HepG2 (cell line): ENCODE measurements around the gene ASPHD1. TPM values are rescaled to one million over a fixed set of nuclear protein-coding genes. Genes with fewer than 3 reads are reported as not detected.

Source experiments
- AFF4 ChIP-seq: sonication (generic); formaldehyde crosslinking; IDR thresholded peaks from 2 replicates; pipeline ENCODE4 v1.4.0; 2020; ENCODE audit warnings: missing genetic modification reagents
- ATF3 ChIP-seq: sonication (generic); formaldehyde crosslinking; IDR thresholded peaks from 2 replicates; pipeline ENCODE4 v1.4.0; 2020; ENCODE audit warnings: missing genetic modification reagents
- CEBPB ChIP-seq: IDR thresholded peaks from 2 replicates; pipeline ENCODE4 v1.6.1; 2011; ENCODE audit warnings: low read depth, low read length, improper control_type of control experiment, borderline replicate concordance
- CREM ChIP-seq, 2 experiments: sonication (generic) in 1 of 2; formaldehyde crosslinking in 1 of 2; IDR thresholded peaks; 2 replicates each; pipeline versions ENCODE4 v1.4.0 to v1.6.1; 2016 to 2020; ENCODE audit warnings: antibody characterized with exemption in 1 of 2, mild to moderate bottlenecking in 1 of 2, missing genetic modification reagents in 1 of 2
- ELF1 ChIP-seq: sonication (generic); formaldehyde crosslinking; IDR thresholded peaks from 2 replicates; pipeline ENCODE4 v1.4.0; 2020; ENCODE audit warnings: missing genetic modification reagents
- ETV5 ChIP-seq: IDR thresholded peaks from 2 replicates; pipeline ENCODE4 v1.6.1; 2018; ENCODE audit warnings: missing biosample characterization, missing genetic modification reagents, inconsistent platforms, borderline replicate concordance
- GATAD1 ChIP-seq: IDR thresholded peaks from 2 replicates; pipeline ENCODE4 v1.6.1; 2016; ENCODE audit warnings: missing genetic modification reagents, missing compliant biosample characterization
- GATAD2A ChIP-seq: IDR thresholded peaks from 2 replicates; pipeline ENCODE4 v1.6.1; 2016
- HIVEP1 ChIP-seq: sonication (generic); formaldehyde crosslinking; IDR thresholded peaks from 2 replicates; pipeline ENCODE4 v1.4.0; 2020; ENCODE audit warnings: mild to moderate bottlenecking, missing genetic modification reagents
- HOXA3 ChIP-seq: sonication (generic); formaldehyde crosslinking; IDR thresholded peaks from 2 replicates; pipeline ENCODE4 v1.5.0; 2020; ENCODE audit warnings: missing genetic modification reagents
- IRF9 ChIP-seq: sonication (generic); formaldehyde crosslinking; IDR thresholded peaks from 2 replicates; pipeline ENCODE4 v1.8.0; 2022; ENCODE audit warnings: missing genetic modification reagents, mild to moderate bottlenecking, borderline replicate concordance
- KAT8 ChIP-seq: IDR thresholded peaks from 2 replicates; pipeline ENCODE4 v1.6.1; 2016; ENCODE audit warnings: missing genetic modification reagents, missing compliant biosample characterization
- KLF12 ChIP-seq: sonication (generic); formaldehyde crosslinking; IDR thresholded peaks from 2 replicates; pipeline ENCODE4 v1.4.0; 2020; ENCODE audit warnings: missing genetic modification reagents, borderline replicate concordance
- LCORL ChIP-seq, 2 experiments: fragments of 450-650 bp in 1 of 2; sonication (generic) in 1 of 2; formaldehyde crosslinking in 1 of 2; IDR thresholded peaks; 2 replicates each; pipeline versions ENCODE4 v1.5.0 to v1.6.1; 2017 to 2020; ENCODE audit warnings: antibody characterized with exemption in 1 of 2, missing genetic modification reagents in 1 of 2
- MAZ ChIP-seq, 2 experiments: sonication (generic) in 1 of 2; formaldehyde crosslinking in 1 of 2; IDR thresholded peaks; 2 replicates each; pipeline versions ENCODE4 v1.5.0 to v1.6.1; 2012 to 2020; ENCODE audit warnings: low read depth in 2 of 2, mild to moderate bottlenecking in 2 of 2, borderline replicate concordance in 1 of 2, improper control_type of control experiment in 1 of 2, low read length in 1 of 2, missing genetic modification reagents in 1 of 2, moderate library complexity in 1 of 2
- NCOA5 ChIP-seq: sonication (generic); formaldehyde crosslinking; IDR thresholded peaks from 2 replicates; pipeline ENCODE4 v1.4.0; 2020; ENCODE audit warnings: missing genetic modification reagents
- NFKBIZ ChIP-seq: IDR thresholded peaks from 2 replicates; pipeline ENCODE4 v1.6.1; 2018; ENCODE audit warnings: missing genetic modification reagents, missing compliant biosample characterization
- NKX3-1 ChIP-seq: sonication (generic); formaldehyde crosslinking; IDR thresholded peaks from 2 replicates; pipeline ENCODE4 v1.5.0; 2020; ENCODE audit warnings: missing genetic modification reagents
- PAWR ChIP-seq: sonication (generic); formaldehyde crosslinking; IDR thresholded peaks from 2 replicates; pipeline ENCODE4 v1.4.0; 2020; ENCODE audit warnings: missing genetic modification reagents, mild to moderate bottlenecking, borderline replicate concordance
- SUZ12 ChIP-seq: fragments of 150-350 bp; IDR thresholded peaks from 2 replicates; pipeline ENCODE4 v1.6.1; 2014; ENCODE audit warnings: low read depth, low read length
- TBX2 ChIP-seq: sonication (generic); formaldehyde crosslinking; IDR thresholded peaks from 2 replicates; pipeline ENCODE4 v1.5.0; 2020; ENCODE audit warnings: missing genetic modification reagents, mild to moderate bottlenecking, borderline replicate concordance
- ZFAT ChIP-seq: sonication (generic); formaldehyde crosslinking; conservative IDR thresholded peaks from 2 replicates; pipeline ENCODE4 v1.8.1; 2023; ENCODE audit warnings: missing genetic modification reagents, inconsistent platforms
- ZNF781 ChIP-seq: sonication (generic); formaldehyde crosslinking; IDR thresholded peaks from 2 replicates; pipeline ENCODE4 v1.5.1; 2020; ENCODE audit warnings: borderline replicate concordance, mild to moderate bottlenecking, missing genetic modification reagents; ENCODE audit errors: not compliant biosample characterization
- ZSCAN12 ChIP-seq: sonication (generic); formaldehyde crosslinking; IDR thresholded peaks from 2 replicates; pipeline ENCODE4 v1.9.0; 2021; ENCODE audit warnings: mild to moderate bottlenecking, missing genetic modification reagents
- polyA plus RNA-seq, 8 experiments: library from polyadenylated mRNA; depleted of rRNA in 3 of 8; stranded (reverse) in 7 of 8; unstranded in 1 of 8; fragments of >200 nt; fragmentation: Illumina TruSeq in 4 of 8; extraction: Trizol in 4 of 8; gene quantifications; 2 replicates each; pipeline versions ENCODE4 v1.2.1 to v1.2.3, GENCODE V29; 2011 to 2016; ENCODE audit warnings: low read depth in 4 of 8, missing spikeins in 1 of 8, mixed read lengths in 1 of 8; ENCODE audit not compliant: insufficient read depth in 1 of 8
- total RNA-seq, 5 experiments: library from RNA; depleted of rRNA; stranded (reverse); fragments of >200 nt; fragmentation: Illumina TruSeq; extraction: Trizol; gene quantifications; 2 replicates each; pipeline ENCODE4 v1.2.3, GENCODE V29; 2016; ENCODE audit warnings: low read depth in 1 of 5

The ASPHD1 gene
- total and polyA plus RNA-seq, 2 of the 13 experiments (the other 11 are each of a cell fraction or from before 2014, with no cell fraction given): 13.1 to 19.7 TPM

GRCh38 chr16:29862884-29863668, 37.2 kb upstream of the ASPHD1 start, which contains the start of gene CDIPT (continued):
- no peak for TF ChIP-seq ZSCAN12 (CRISPR knock-in tag)
- no peak for TF ChIP-seq NFKBIZ (CRISPR knock-in tag)
- TF ChIP-seq AFF4 (CRISPR knock-in tag): 0 out of 2 replicates have a peak, but pooled peaks have one; percentile 48
- TF ChIP-seq LCORL (IDR thresholded peaks at IDR 0.05): no peak
- peak; percentile 56; the same call in 1 of the 2 replicates for TF ChIP-seq LCORL (CRISPR knock-in tag; IDR thresholded peaks at IDR 0.05)
- TF ChIP-seq HIVEP1 (CRISPR knock-in tag): peak; percentile 84
- peak; percentile 59; the same call in 1 of the 2 replicates for TF ChIP-seq ETV5
- TF ChIP-seq CREM (IDR thresholded peaks at IDR 0.05): peak; percentile 94
- peak; percentile 66; the same call in 1 of the 2 replicates for TF ChIP-seq CREM (CRISPR knock-in tag; IDR thresholded peaks at IDR 0.05)
- peak; percentile 78; the same call in 1 of the 2 replicates for TF ChIP-seq ATF3
- no peak for TF ChIP-seq ZFAT
- peak; percentile 79 for TF ChIP-seq GATAD2A (CRISPR knock-in tag)
- peak; percentile 87 for TF ChIP-seq HOXA3 (CRISPR knock-in tag)
- TF ChIP-seq MAZ (IDR thresholded peaks at IDR 0.05; ENCODE audit: borderline replicate concordance, low read depth, low read length): peak; percentile 82
- peak; percentile 88; the same call in 1 of the 2 replicates for TF ChIP-seq MAZ (CRISPR knock-in tag; IDR thresholded peaks at IDR 0.05; ENCODE audit: low read depth)
- no peak for TF ChIP-seq SUZ12
- TF ChIP-seq NCOA5 (CRISPR knock-in tag): no peak
- peak; percentile 82 for TF ChIP-seq TBX2
- peak; percentile 80; the same call in 1 of the 2 replicates for TF ChIP-seq IRF9 (CRISPR knock-in tag)
- TF ChIP-seq CEBPB: peak; percentile 78
- TF ChIP-seq ZNF781 (CRISPR knock-in tag): no peak
- no peak; the same call in 1 of the 2 replicates for TF ChIP-seq KLF12 (CRISPR knock-in tag)
- peak; percentile 95 for TF ChIP-seq KAT8 (CRISPR knock-in tag)
- TF ChIP-seq PAWR (CRISPR knock-in tag): no peak
- peak; percentile 85 for TF ChIP-seq ELF1 (CRISPR knock-in tag)
- TF ChIP-seq GATAD1 (CRISPR knock-in tag): peak; percentile 90
- TF ChIP-seq NKX3-1 (CRISPR knock-in tag): no peak
